GM19099 (cell line): ENCODE data around the gene GNS.

ENCODE experiments used
- POLR2A ChIP-seq: IDR thresholded peaks from 3 replicates; pipeline ENCODE4 v1.6.1; 2011; ENCODE audit warnings: low read depth; ENCODE audit not compliant: insufficient read length; ENCODE audit errors: extremely low read depth

Gene GNS

DNA sequence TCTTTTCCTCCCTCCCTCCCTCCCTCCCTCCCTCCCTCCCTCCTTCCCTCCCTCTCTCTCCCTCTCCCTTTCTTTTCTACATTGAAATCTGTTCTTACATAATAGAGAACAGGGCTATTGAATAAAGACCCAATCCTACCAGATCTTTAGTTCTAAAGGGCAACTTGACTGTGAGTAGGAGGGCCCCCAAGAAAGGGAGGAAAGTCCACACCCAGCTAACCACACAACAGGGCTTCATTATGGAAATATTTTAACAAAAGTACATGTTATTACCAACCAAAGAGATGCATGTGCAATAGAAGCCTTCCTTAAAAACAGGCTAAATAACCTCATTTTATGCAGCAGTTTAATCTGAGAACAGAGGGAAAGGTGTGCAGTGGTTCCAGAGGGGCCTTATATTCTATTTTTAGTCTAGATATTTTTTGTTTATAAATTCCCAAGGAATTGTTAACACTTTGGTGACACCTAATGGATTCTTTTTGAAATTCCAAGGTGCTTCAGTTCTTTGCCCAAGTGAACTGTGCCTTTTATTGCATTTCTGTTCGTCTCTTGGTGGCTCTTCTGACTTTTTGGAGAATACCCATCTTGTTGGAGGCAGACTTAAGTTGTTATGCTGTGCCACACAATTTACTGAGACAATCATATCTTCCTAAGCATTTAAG is 63.0 kb downstream of the GNS start:
- no peak for TF ChIP-seq POLR2A

- TF ChIP-seq POLR2A = no peak
Observed at GRCh38 chr12:64695550-64695949, 63.7 kb downstream of the GNS start.

- no peak for TF ChIP-seq POLR2A
Observed at GRCh38 chr12:64694130-64695040, 64.8 kb downstream of the GNS start.

GRCh38 chr12:64691795-64692583 is 67.2 kb downstream of the GNS start:
- no peak for TF ChIP-seq POLR2A

DNA sequence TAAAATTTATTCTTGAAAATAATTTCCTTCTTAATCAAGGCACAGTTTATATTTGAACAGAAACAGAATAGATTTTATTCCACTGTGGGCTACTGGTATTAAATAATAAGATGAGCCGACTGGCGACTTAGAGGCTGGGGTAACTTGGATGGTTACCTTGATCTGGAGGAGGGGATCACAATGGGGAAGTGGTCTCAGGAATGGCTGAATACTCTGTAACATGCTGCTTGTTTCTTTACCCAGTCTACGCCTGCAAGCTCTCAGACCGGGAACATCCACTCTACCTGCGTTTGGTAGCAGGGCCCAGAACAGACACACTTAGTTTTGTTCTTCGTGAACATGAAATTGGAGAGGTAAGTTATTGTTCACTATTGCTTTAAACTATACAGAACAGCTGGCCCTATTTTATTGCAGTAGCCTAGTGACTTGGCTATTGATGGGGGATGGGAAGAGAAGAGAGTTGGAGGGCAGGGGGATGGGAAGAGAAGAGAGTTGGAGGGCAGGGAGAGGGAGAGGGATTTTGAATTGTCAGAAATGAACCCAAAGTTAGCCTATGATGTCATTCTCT is 67.9 kb downstream of the GNS start:
- no peak for TF ChIP-seq POLR2A

GRCh38 chr12:64688715-64689114 is 70.5 kb downstream of the GNS start:
- TF ChIP-seq POLR2A = no peak

DNA sequence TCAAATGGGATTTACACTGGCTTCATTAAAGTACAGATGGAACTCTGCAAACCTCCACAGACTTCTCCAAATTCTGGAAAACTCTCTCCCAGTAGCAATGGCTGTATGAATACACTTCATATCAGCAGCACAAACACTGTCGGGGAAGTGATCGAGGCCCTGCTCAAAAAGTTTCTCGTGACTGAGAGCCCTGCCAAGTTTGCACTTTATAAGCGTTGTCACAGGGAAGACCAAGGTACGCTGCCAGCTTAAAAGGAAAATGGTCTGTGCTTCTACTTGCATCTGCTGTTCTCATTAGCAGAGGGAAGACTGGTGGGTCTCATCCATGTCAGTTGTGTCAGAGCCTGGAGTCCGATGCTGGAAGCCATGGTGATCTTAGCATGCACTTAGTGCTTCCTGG is 71.0 kb downstream of the GNS start:
- no peak for TF ChIP-seq POLR2A

DNA sequence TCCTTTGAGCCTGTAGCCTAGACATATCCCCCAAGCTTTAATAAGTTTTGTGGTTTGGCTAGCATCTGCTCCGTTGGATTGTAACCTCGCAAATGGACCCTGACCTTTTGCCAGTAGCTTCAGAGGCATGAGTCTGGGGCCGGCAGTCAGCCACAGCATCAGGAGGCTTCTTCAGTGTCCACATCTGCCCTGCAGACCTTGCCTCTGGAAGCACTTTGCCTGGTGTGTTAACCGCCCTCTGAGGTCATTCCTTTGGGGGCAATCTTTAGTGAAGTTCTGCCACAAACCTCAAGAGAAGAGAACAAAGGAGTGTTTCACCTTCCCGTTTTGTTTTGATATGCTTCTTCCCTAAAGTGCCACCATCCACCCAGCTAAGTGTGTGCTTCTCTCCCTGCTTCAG is 71.4 kb downstream of the GNS start:
- TF ChIP-seq POLR2A = no peak

GRCh38 chr12:64685605-64686004 is 73.6 kb downstream of the GNS start:
- TF ChIP-seq POLR2A = no peak

GRCh38 chr12:64685050-64685449 is 74.2 kb downstream of the GNS start:
- no peak for TF ChIP-seq POLR2A

GRCh38 chr12:64683816-64684543 is 75.2 kb downstream of the GNS start:
- no peak for TF ChIP-seq POLR2A

DNA sequence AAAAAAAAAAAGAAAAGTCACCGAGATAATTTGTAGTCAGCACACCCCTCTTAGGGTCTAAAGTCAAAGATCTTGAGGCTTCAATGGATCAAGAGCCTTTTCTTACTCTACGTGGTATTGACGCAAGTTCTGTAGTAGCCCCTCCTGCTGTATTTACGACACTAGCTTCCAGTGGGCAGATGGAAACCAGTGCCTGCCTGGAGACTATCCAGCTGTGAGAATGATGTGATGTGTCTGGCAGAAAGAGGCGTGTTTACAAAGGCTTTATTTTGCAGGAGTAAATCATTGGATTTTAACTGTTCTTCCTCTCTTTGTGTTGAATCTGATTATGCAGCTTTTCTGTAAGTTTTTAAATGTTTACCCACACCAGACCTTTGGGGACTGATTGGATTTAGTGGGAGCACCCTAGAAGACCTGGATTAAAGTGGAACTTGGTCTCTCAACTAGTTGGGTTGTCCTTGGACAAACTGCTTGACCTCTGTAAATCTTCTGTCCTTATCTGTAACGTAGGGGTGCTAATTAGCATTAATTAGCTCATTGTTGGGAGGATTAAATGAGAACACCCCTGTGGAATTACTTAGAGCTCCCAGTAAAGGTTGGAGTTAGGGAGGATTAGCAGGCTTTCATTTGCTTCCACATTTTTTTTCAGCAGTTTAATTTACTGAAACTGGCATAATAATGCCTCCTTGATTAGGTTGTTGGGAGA is 76.5 kb downstream of the GNS start:
- TF ChIP-seq POLR2A = no peak

DNA sequence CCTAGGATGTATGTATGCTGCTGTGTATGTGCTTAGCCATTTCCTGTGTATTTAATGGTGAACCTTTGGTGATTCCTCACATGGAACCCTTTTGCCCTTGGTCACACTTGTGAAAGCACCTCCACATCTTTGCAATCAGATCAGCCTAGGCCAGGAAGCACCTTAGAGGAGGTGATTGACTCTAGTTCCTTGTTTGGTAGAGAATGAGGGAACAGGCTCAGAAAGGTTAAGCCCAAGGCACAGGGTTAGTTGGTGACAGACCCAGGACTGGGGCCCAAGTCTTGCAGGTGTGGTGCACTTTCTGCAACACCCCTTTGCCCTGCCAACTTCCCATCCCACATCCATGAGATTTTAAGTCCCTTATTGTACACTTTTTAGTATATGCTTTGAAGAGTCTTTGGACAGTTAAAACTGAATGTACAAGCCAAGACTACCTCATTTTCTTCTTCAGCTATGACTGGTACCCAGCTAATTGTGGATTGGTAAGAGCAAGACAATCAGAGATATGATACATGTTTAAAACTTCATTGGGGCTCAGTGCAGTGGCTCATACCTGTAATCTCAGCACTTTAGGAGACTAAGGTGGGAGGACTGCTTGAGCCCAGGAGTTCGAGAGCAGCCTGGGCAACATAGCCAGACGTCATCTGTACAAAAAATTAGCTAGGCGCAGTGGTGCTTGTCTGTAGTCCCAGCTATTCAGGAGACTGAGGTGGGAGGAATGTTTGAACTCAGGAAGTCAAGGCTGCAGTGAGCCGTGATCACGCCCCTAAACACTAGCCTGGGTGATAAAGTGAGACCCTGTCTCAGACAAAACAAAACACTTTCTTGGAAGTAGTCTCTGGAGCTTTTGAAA is 77.8 kb downstream of the GNS start:
- TF ChIP-seq POLR2A = no peak
